ENCODE results near the gene CCDC88B.

The CCDC88B gene, protein sequence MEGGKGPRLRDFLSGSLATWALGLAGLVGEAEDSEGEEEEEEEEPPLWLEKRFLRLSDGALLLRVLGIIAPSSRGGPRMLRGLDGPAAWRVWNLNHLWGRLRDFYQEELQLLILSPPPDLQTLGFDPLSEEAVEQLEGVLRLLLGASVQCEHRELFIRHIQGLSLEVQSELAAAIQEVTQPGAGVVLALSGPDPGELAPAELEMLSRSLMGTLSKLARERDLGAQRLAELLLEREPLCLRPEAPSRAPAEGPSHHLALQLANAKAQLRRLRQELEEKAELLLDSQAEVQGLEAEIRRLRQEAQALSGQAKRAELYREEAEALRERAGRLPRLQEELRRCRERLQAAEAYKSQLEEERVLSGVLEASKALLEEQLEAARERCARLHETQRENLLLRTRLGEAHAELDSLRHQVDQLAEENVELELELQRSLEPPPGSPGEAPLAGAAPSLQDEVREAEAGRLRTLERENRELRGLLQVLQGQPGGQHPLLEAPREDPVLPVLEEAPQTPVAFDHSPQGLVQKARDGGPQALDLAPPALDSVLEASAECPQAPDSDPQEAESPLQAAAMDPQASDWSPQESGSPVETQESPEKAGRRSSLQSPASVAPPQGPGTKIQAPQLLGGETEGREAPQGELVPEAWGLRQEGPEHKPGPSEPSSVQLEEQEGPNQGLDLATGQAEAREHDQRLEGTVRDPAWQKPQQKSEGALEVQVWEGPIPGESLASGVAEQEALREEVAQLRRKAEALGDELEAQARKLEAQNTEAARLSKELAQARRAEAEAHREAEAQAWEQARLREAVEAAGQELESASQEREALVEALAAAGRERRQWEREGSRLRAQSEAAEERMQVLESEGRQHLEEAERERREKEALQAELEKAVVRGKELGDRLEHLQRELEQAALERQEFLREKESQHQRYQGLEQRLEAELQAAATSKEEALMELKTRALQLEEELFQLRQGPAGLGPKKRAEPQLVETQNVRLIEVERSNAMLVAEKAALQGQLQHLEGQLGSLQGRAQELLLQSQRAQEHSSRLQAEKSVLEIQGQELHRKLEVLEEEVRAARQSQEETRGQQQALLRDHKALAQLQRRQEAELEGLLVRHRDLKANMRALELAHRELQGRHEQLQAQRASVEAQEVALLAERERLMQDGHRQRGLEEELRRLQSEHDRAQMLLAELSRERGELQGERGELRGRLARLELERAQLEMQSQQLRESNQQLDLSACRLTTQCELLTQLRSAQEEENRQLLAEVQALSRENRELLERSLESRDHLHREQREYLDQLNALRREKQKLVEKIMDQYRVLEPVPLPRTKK (N-terminal part only)

GRCh38 chr11:64339754-64340408, at the start of gene CCDC88B:
Gene CCDC88B (plus strand): TSS chr11:64340204. CDS start chr11:64340267, 63 bp downstream.
- Histone ChIP-seq H3K79me2 (ENCODE audit: insufficient read depth, low read length) (peaks cover 5% of the 10 kb centered on the region; the same call in 1 of the 2 replicates), H3K9ac (ENCODE audit: low read length) (peak within 1 kb of the TSS; percentile 70), H3K9me3 (ENCODE audit: insufficient read depth, low read length) (no peaks in the 10 kb centered on the region), H3K4me3 (ENCODE audit: insufficient read depth, low read length, poor library complexity, severe bottlenecking) (peak within 1 kb of the TSS; percentile 54), H4K20me1 (ENCODE audit: low read depth, low read length) (no peaks in the 10 kb centered on the region), H2AFZ (ENCODE audit: low read depth, low read length, severe bottlenecking) (peak within 1 kb of the TSS; percentile 31), H3K9me2 (replicated peaks; ENCODE audit: insufficient read depth, low read length) (no peaks in the 10 kb centered on the region), H3K4me2 (ENCODE audit: low read depth, low read length, poor library complexity, severe bottlenecking) (peak within 1 kb of the TSS; percentile 89), H3K27ac (ENCODE audit: low read depth, low read length) (peak within 1 kb of the TSS; percentile 92), H3K27me3 (ENCODE audit: low read length) (no peaks in the 10 kb centered on the region), H3F3A (ENCODE audit: insufficient read depth) (peaks cover 15% of the 10 kb centered on the region), H3K36me3 (ENCODE audit: low read length) (no peaks in the 10 kb centered on the region)
- TF ChIP-seq CTCF (IDR thresholded peaks at IDR 0.05; ENCODE audit: insufficient read depth, low read length, poor library complexity, severe bottlenecking) (no peak), EZH2phosphoT487 (conservative IDR thresholded peaks at IDR 0.05; ENCODE audit: low read length) (no peak)

DNA sequence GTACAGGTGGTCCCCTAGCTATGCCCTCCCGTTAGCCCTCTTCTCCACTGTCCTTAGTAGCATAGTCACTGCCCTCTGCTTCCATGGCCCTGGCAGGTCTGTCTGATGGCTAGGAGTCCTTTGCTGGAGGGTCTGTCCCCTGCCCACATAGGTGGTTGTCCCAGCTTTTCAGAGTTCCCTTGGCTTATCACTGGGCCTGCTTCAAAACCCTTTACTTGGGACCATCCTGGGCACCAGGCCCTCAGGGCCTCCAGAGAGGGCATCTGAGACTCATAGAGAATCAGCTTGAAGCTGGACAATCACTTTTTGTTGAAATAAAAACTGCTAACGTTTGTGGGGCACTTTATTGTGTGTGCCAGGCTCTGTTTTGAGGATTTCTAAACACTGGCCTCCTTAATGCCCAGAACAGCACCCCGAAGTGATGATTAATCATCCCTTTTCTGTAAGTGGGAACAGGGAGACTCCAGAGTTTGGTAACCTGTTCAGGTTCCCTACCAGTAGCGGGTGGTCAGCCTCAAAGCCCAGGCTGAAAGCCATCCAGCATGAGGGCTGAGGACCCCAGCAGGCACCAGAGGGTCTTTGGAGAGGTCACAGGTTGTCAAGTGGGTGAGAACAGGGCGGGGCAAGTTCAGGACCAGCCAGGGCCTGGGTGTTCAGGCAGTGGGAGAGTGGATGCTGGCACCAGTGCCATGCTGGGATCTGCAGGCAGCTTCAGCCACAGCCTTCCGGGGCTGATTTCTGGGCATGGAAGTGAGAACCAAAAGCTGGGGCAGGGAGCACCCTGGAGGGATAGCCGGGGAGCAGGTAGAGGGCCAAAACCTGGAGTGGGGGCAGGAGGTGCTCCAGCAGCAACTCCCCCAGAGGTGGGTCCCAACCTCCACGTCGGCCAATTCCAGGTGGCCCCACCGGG, 49.4 kb upstream of the CCDC88B start:
- H4K20me1 ChIP-seq (ENCODE audit: low read depth, low read length), result no peaks in the 10 kb centered on the region
- H3K4me2 ChIP-seq (ENCODE audit: low read depth, low read length, poor library complexity, severe bottlenecking), result no peak overlapping the region
- H3K27me3 ChIP-seq (ENCODE audit: low read length), result no peaks in the 10 kb centered on the region
- no peaks in the 10 kb centered on the region for H3K36me3 ChIP-seq (ENCODE audit: low read length)
- H3K9me2 ChIP-seq (replicated peaks; ENCODE audit: insufficient read depth, low read length), result no peaks in the 10 kb centered on the region
- H3F3A ChIP-seq (ENCODE audit: insufficient read depth), result no peaks in the 10 kb centered on the region
- H2AFZ ChIP-seq (ENCODE audit: low read depth, low read length, severe bottlenecking), result no peak overlapping the region
- H3K79me2 ChIP-seq (ENCODE audit: insufficient read depth, low read length), result no peaks in the 10 kb centered on the region
- H3K9ac ChIP-seq (ENCODE audit: low read length), result no peak overlapping the region
- no peak for TF ChIP-seq CTCF (IDR thresholded peaks at IDR 0.05; ENCODE audit: insufficient read depth, low read length, poor library complexity, severe bottlenecking)
- TF ChIP-seq EZH2phosphoT487 (conservative IDR thresholded peaks at IDR 0.05; ENCODE audit: low read length), result no peak
- no peak overlapping the region for H3K27ac ChIP-seq (ENCODE audit: low read depth, low read length)
- no peak overlapping the region for H3K4me3 ChIP-seq (ENCODE audit: insufficient read depth, low read length, poor library complexity, severe bottlenecking)
- no peaks in the 10 kb centered on the region for H3K9me3 ChIP-seq (ENCODE audit: insufficient read depth, low read length)

Measured in SU-DHL-6 (cell line).